Left cardiac atrium (tissue), 4 donors: ENCODE measurements around the gene ACTRT3. TPM values are rescaled to one million over a fixed set of nuclear protein-coding genes. Genes with fewer than 3 reads are reported as not detected.
A peak's percentile ranks its signal among the peaks of the same experiment; 100 is the strongest.

ENCODE experiments used
- ATAC-seq, 2 donors: fragments of 200-7000 bp; cut with Tn5 transposase; one replicate each; pipeline ENCODE4 v1.9.1; 2020; ENCODE audit warnings: mild to moderate bottlenecking in 2 of 2, moderate library complexity in 2 of 2
- DNase-seq: peaks from one replicate; pipeline ENCODE4 v3.0.0-alpha.2; 2020
- intact Hi-C, 2 donors: fragments of 100-400 bp; cut with DNase I; formaldehyde crosslinking; loops; one replicate each; pipeline versions ENCODE4 v1.14.1 to v1.15.1; 2022 to 2023
- long read RNA-seq: library from polyadenylated mRNA; unstranded; transcript quantifications from one replicate; pipeline ENCODE4 v2.0.0, GENCODE V29; 2021
- total RNA-seq, 2 donors: library from RNA; stranded (reverse); fragmentation: NEBNext Ultra II Directional; extraction: Animal tissue kit (Norgen Biotek cat#: 25700); gene quantifications; one replicate each; pipeline ENCODE4 v1.2.1, GENCODE V29; 2021
- donor health status: DM: no; HTN: yes; CAD: no.
- donor health status: DM: no; HTN: yes; CAD: no; lungs with severe emphysema.
- donor health status: DM: yes; HTN: yes; CAD: no.
- donor health status: Dilated cardiomyopathy.

The ACTRT3 gene
- total RNA-seq: 1 to 10 TPM; 1.6 to 2.5 TPM
- long read RNA-seq, partial matches to known transcripts: 0 of 4 reads
- long read RNA-seq, other reads (novel, unspliced or antisense): 0 of 4 reads

DNA sequence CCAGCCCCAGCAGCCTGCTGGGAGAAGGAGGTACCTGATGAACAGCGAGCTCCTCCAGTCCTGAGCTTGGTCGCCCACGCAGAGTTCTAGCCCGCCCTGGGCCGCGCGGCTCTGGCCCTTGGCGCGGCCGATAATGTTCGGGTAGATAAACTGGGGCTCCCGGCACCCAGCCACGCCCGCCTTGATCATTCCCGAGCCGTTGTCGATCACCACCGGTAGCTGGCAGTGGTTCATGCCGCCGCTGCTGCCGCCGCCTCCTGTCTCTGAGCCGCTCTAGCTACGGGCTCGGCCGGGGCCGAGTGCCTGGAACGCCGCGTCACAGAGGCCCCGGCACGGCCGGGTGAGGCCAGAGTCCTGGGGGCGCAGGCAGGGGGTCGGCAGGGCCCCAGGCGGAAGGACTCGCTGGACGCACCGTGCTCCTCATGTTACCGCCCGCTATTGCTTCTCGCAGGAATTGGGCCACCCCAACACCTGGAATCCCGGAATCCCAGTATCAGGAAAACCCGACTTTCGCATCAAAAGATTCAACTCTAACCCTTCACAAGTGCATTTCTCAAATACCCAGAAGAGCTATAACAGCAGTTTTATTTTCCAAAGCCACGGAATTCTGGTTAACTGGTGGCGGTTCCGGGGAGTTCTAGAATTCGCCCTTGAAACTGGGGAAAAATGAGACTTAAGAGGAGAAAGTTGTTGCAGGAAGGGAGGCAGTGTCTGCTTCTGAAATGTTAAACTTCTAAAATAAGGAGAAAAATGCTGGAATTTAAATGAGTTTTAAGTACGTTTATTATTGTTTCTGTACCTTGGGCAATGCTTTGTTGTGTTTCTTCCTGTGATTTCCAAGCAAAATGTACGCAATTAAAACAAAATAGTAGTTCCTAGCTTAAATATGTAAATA, at the start of gene ACTRT3:
TSS of gene ACTRT3 (minus strand) at position 275 of the 895 bp plus-strand sequence. CDS start at position 234, 41 bp downstream.
- DNase-seq (peak; percentile 84), ATAC-seq (peak; percentile 6 to 8)
- intact Hi-C loops: no loop called here

- intact Hi-C loops: no loop called here
- DNase-seq (no peak), ATAC-seq (no peak)
These were observed 49.0 kb upstream of the ACTRT3 start for GRCh38 chr3:169818316-169818715.

GRCh38 chr3:169815590-169816150, 46.3 kb upstream of the ACTRT3 start:
- no peak for ATAC-seq
- DNase-seq: no peak
- intact Hi-C loops: no loop called here

DNA sequence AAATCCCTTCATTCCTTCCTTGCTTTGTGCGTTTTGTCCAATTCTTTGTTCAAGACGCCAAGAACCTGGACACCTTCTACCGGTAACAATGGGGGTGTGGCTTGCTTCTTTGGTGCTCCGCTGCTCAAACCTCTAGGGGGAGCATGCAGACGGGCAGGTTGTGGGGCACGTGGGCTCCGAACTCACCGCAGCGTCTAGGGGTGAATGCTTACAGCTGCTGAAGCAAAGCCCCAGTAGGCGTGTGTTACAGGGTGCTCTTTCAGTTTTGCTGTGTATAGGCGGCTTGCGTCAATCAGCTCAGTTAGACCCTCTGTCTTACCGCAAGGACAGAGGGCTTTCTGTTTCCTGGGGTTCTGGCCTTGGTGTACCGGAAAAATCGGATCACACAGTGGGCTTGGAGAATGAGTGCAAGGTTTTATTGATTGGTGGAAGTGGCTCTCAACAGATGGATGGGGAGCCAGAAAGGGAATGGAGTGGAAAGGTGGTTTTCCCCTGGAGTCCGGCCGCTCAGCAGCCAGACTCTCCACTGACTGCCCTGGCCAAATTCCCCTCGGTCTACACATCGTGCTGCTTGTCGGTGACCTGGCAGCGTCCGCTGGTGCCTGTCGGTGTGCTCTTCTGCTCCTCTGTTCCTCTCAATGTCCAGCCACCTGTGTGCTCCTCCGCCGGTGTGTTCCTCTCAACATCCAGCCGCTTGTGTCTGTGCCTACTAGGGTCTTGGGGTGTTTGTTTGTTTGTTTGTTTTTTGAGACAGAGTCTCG, 44.6 kb upstream of the ACTRT3 start:
- ATAC-seq: peak in 1 of 2 donors; percentile 5
- DNase-seq: no peak

DNA sequence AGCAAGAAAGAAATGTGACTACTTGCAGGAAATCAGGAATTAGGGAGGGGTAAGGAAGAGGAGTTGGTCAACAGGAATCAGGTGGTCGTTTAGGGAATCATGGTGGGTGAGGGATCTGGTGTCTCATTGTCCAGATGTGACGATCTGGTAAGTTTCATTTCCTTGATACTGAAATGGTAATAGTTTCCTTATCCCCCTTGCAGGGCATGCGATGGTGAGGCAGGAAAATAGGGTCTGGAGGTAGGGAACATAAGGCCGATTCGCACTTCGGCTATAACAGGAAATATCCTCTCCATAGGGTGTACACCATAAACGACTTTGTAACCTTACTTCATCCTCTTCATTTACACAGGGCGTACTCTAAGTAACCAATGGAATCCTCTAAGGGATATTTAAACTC, 43.9 kb upstream of the ACTRT3 start:
- intact Hi-C loops: no loop called here
- DNase-seq (no peak), ATAC-seq (no peak)

More for the DNA sequence above, 44.6 kb upstream of the ACTRT3 start:
- intact Hi-C loops: no loop called here

DNA sequence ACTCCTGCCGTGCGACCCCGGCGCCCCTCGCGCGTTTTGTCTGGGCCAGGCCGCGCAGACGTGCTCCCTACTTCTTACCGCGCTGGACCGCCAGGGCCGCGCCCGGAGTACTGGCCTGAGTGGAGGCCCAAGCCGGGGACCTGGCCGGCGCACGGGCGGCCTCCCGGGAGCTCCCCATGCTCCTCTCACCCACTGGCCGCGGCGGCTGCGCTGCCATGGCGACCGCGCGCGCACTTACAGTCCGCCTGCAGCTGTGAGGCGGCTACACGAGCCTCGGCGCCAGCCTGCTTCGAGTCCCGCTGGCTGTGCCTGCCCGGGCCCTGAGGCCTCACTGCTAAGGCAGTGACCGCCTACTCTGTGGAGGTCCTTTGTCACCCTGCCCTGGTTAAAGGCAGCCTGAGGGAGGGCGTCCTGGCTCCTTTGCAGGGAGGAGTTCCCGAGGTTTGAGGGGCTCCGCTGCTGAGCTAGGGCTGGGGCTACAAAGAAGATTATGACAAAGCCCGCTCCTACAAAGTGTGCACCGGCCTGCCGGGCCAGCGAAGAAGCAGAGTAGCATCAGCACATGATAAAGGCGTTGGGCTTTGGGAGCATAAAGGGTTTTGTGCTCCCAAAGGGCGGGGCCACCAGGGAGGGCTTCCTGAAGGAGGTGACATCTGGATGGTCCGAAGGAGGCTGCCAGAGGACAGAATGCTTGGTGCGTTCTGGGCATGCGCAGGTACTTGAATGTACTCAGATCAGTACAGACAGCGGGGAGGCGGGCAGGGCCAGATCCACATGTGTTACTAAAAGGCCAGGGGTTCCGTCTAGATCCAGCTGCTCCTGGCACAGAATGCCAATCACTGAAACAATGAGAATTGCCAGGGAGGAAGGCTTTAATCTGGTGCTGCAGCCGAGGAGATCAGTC, 43.2 kb upstream of the ACTRT3 start, which contains the start of the genes LRRC34 and LRRIQ4:
TSS of gene LRRC34 (minus strand) at position 573 of the 904 bp plus-strand sequence. CDS start at position 217, 356 bp downstream.
TSS of gene LRRIQ4 (plus strand) at position 539 of the 904 bp plus-strand sequence. CDS start 9,052 bp downstream, outside the sequence.
- intact Hi-C loops: no loop called here
- ATAC-seq: peak; percentile 96 to 97
- peak; percentile 88 for DNase-seq

GRCh38 chr3:169811631-169812331, 42.4 kb upstream of the ACTRT3 start:
- ATAC-seq (peak; percentile 43 to 56), DNase-seq (no peak)
- intact Hi-C loops: no loop called here

- DNase-seq (no peak), ATAC-seq (no peak)
- intact Hi-C loops: no loop called here
These were observed 40.0 kb upstream of the ACTRT3 start for GRCh38 chr3:169809230-169809795.

- intact Hi-C loops: no loop called here
These were observed 35.3 kb upstream of the ACTRT3 start for GRCh38 chr3:169804681-169805080.

GRCh38 chr3:169792359-169792758, 23.0 kb upstream of the ACTRT3 start:
- no peak for DNase-seq
- intact Hi-C loops: no loop called here
- no peak for ATAC-seq

More at GRCh38 chr3:169804681-169805080, 35.3 kb upstream of the ACTRT3 start:
- ATAC-seq: no peak
- no peak for DNase-seq

GRCh38 chr3:169790687-169791429, 21.5 kb upstream of the ACTRT3 start:
- intact Hi-C loops: no loop called here
- ATAC-seq (no peak), DNase-seq (no peak)

DNA sequence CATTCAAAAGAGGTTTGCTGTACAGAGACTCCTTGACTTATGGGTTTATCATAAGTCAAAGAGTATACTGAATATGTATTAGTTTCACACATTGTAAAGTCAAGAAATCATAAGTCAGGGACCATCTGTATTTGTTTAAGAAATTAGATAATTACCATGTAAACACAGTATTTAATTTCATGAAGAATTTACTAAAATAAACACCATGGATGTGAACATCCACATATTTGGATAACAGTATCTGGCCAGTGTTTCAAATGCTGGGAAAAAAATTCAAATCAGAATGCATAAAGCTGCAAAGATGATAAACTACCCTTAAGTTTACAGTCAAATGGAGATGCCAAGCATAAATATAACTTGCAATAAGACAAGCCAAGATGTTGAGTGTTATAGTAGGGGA, 20.9 kb upstream of the ACTRT3 start:
- no peak for DNase-seq
- intact Hi-C loops: no loop called here
- no peak for ATAC-seq

- ATAC-seq (no peak), DNase-seq (no peak)
- intact Hi-C loops: loop anchor here in 1 of 2 donors (10.0 kb wide), 1 partner anchor 307 kb away; no protein-coding TSS in a partner anchor
These were observed 18.4 kb upstream of the ACTRT3 start for GRCh38 chr3:169787791-169788190.

- intact Hi-C loops: loop anchor here in 1 of 2 donors (10.0 kb wide), 1 partner anchor 308 kb away; no protein-coding TSS in a partner anchor
- DNase-seq (no peak), ATAC-seq (no peak)
These were observed 17.8 kb upstream of the ACTRT3 start for GRCh38 chr3:169787120-169787519.

DNA sequence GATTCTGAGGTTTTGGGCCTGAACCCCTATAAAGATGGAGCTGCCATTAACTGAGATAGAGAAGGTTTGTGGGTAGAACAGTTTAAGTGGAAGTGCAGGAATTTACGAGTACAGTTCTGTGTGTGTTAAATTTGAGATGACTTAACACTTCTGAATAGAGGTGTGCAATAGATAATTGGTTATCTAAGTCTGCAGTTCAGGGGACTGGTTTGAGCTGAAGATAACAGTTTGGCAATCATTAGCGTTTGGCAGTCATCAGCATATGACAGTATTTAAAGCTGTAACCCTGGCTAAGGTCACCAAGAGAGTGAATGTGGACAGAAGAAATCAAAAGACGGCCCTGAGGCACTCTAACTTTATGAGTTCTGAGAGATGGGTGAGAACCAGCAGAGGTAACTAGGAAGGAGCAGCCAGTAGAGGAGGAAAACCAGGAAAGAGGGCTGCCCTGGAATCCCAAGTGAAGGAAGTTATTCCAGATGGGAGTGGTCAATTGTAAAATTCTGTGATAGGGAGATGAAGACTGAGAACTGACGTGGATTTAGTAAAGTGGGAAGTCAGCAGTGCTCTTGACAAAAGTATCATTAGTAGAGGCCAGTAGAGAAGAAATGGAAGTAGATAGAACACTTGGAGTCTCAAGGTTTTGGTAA, 12.0 kb upstream of the ACTRT3 start:
- ATAC-seq: peak; percentile 30 to 59
- no peak for DNase-seq
- intact Hi-C loops: loop anchor here in 1 of 2 donors (10.0 kb wide), 1 partner anchor 313 kb away; no protein-coding TSS in a partner anchor

GRCh38 chr3:169780742-169781141, 11.4 kb upstream of the ACTRT3 start:
- ATAC-seq (no peak), DNase-seq (no peak)
- intact Hi-C loops: loop anchor here in 1 of 2 donors (10.0 kb wide), 1 partner anchor 314 kb away; no protein-coding TSS in a partner anchor
